Gastroesophageal sphincter (tissue), 3 donors: ENCODE results near the gene SORBS1.
A peak's percentile ranks its signal among the peaks of the same experiment; 100 is the strongest.

Experiments
- EP300 ChIP-seq: sonication (generic); formaldehyde crosslinking; IDR thresholded peaks from one replicate; pipeline ENCODE4 v1.6.1; 2017; ENCODE audit warnings: antibody characterized with exemption, mild to moderate bottlenecking
- POLR2A ChIP-seq, 2 donors: fragments of 450-650 bp; IDR thresholded peaks; one replicate each; pipeline ENCODE4 v1.6.1; 2017; ENCODE audit warnings: antibody characterized with exemption in 2 of 2, mild to moderate bottlenecking in 2 of 2, moderate library complexity in 1 of 2
- TF ChIP-seq, protein P1 (sequence below), 4 experiments: fragments of 200-600 bp in 2 of 4; fragments of 450-650 bp in 2 of 4; sonication (generic) in 1 of 4; IDR thresholded peaks; one replicate each; pipeline ENCODE4 v1.5.1; 2017 to 2019; ENCODE audit warnings: antibody characterized with exemption in 4 of 4, mild to moderate bottlenecking in 2 of 4, moderate library complexity in 2 of 4

- TF ChIP-seq, protein P1, sequence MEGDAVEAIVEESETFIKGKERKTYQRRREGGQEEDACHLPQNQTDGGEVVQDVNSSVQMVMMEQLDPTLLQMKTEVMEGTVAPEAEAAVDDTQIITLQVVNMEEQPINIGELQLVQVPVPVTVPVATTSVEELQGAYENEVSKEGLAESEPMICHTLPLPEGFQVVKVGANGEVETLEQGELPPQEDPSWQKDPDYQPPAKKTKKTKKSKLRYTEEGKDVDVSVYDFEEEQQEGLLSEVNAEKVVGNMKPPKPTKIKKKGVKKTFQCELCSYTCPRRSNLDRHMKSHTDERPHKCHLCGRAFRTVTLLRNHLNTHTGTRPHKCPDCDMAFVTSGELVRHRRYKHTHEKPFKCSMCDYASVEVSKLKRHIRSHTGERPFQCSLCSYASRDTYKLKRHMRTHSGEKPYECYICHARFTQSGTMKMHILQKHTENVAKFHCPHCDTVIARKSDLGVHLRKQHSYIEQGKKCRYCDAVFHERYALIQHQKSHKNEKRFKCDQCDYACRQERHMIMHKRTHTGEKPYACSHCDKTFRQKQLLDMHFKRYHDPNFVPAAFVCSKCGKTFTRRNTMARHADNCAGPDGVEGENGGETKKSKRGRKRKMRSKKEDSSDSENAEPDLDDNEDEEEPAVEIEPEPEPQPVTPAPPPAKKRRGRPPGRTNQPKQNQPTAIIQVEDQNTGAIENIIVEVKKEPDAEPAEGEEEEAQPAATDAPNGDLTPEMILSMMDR (IDR thresholded peaks at IDR 0.05), result no peak
- TF ChIP-seq EP300 (no peak), POLR2A (IDR thresholded peaks at IDR 0.05) (peak in 1 of 2 donors; percentile 2)
These were observed 1.3 kb downstream of the SORBS1 start for GRCh38 chr10:95559896-95560277.
